ENCODE measurements around the gene ZNF608.

The ZNF608 gene

DNA sequence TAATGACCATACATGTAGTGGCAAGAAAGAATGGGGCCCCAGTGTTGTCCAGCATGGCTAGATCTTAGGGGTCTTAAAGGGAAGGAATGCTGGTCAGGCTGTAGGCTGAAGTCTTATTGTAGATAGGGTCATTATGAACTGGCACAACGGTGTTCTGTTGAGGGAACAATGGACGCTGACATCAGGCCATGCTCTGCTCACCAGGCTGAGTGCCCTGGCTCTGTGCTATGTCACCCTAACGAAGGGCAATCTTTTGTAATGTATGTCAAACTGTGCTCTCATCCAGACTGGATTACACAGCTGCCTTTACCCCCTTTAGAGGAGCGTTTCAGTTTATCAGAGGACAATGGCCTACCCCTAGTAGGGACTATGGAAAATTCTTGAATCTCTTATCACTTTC lies 14.6 kb upstream of the ZNF608 start:
- TF ChIP-seq, protein P1, sequence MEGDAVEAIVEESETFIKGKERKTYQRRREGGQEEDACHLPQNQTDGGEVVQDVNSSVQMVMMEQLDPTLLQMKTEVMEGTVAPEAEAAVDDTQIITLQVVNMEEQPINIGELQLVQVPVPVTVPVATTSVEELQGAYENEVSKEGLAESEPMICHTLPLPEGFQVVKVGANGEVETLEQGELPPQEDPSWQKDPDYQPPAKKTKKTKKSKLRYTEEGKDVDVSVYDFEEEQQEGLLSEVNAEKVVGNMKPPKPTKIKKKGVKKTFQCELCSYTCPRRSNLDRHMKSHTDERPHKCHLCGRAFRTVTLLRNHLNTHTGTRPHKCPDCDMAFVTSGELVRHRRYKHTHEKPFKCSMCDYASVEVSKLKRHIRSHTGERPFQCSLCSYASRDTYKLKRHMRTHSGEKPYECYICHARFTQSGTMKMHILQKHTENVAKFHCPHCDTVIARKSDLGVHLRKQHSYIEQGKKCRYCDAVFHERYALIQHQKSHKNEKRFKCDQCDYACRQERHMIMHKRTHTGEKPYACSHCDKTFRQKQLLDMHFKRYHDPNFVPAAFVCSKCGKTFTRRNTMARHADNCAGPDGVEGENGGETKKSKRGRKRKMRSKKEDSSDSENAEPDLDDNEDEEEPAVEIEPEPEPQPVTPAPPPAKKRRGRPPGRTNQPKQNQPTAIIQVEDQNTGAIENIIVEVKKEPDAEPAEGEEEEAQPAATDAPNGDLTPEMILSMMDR (IDR thresholded peaks at IDR 0.05) = no peak

DNA sequence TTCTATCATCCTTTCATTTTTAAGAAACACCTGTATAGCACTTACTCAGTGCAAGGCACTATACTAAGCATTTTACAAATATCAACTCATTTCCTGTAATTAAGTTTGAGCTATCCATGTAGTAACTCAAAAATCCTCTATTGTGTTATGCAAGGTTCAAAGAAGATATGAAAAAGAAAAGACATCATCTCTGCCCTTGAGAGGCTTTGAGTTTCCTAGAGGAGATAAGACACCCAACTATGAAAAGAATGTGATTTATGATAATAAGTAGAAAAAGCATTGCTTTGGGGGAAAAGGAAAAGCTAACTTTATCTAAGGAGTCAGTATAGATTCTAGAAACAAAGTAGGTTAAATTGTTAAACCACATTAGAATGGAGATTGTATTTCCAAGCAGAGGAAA lies 14.2 kb upstream of the ZNF608 start:
- TF ChIP-seq, protein P1 (IDR thresholded peaks at IDR 0.05) = no peak

DNA sequence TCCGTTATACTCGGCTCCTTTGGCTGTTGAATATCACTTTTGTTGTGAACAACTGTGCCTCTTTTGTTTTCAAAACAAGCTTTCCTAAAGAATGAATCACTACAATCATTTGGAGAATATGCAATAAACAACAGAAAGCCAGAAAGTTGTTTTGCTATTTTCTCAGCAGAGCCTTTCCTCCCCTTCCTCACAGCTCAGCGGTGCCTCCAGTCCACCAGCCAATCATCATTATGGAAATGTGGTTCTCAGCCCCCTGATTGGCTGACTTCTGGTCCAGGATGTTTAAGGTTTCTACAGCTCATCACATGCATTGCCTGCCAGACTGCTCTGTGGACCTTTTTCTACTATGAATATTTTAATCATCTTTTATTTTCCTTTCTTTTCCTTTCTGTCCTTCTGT lies 9.1 kb upstream of the ZNF608 start:
- TF ChIP-seq, protein P1 (IDR thresholded peaks at IDR 0.05) = no peak

DNA sequence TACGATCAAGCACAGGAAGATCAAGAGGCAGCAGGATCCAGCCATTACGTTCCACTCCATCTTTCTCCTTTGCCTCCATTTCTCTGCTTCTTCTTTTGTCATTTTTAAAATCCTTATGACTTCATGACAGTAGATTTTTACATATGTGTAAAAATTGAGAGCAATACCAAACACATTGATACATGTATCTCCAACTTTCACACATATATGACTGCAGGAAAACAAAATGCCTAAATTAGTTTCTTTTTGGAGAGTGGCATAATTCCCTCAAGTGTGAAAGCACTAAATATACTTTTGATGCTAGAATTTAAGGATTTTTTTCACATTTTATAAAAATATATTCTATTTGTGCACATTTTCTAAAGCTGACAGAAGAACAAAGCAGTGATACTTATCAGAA lies 8.6 kb upstream of the ZNF608 start:
- TF ChIP-seq, protein P1 (IDR thresholded peaks at IDR 0.05) = no peak

DNA sequence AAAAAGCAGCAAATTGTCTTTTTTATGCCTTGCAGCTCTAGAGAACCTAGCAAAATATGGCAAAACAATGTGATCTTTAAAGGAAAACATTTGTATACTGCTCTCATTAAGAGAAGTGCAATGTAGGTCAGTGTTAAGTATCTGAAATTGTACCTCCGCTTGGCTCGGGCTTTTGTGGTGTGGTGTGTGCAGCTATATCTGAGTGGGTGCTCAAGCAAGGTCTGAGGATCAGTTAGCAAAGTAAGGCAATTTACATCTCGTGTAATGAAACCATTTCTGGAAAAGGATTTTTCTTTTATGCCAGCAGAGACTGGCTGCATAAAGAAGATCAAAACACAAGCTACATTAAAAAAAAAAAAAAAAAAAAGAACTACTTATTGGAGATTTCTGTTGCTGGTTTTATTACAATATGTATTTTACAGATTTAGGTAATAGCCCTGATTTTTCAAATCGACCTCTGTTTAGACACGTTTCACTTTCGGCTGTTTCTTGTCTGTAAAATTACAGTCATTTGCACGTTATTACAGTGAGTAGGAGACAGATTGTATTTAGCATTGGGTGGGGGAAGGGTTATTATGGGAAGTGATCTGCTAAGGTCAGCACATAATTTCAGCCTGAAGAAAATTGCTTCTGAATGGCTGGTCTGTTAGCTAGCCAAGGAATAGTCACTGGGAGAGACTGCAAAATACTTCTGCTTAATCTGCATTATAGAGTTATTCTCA lies 7.9 kb upstream of the ZNF608 start:
- TF ChIP-seq, protein P1 (IDR thresholded peaks at IDR 0.05) = no peak

DNA sequence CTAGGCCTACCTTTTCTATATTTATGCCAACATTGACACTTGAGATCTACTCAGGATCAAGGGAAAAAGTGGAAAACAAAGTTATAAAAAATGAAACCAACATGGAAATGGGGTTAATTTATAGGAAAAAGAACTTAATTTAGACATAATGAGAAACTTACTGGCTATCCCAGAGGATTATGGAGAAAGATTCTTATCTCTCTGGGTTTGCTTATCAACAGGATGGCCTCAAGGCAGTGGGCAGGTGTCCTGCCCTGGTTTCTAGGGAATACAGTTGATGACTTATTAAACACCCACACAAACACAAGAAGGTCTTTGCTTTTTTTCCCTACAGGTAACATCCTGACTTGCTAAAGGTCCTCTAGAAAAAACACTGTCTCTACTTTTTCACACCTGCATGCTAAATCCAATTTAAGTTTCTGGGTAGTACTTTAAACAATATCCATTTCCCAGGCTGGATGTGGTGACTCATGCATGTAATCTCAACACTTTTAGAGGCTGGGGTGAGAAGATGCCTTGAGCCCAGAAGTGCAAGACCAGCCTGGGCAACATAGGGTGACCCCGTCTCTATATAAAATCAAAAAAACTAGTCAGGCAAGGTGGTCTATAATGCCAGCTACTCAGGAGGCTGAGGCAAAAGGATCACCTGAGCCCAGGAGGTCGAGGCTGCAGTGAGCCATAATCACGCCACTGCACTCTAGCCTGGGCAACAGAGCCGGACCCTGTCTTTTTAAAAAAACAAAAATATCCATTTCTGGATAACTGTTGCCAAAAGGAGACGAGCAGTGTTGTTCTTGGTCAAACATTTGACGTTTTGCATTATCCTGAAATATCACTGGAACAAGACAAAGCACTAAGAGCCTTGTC lies 6.6 kb upstream of the ZNF608 start:
- TF ChIP-seq, protein P1 (IDR thresholded peaks at IDR 0.05) = no peak

DNA sequence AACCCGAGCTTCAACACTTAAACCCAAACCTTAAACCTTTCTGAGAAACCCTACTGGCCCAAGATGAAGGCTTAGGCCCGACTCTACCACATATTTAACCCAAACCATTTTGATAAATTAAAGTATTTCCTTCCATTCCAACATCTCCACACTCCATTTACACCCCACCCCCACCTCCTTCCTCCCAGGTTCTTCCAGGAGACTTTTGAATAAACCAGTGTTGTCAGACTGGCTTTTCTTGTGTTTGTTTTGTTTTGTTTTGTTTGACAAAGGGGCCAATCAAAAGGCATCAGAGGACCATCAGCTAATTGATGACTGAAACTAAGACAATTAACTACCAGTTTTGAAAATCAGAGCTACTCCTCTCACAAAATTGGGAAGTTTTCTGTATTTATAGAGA lies 4.6 kb upstream of the ZNF608 start:
- TF ChIP-seq, protein P1 (IDR thresholded peaks at IDR 0.05) = no peak
